K562 (cell line): Measurements from ENCODE around the gene TMEM59. TPM values are rescaled to one million over a fixed set of nuclear protein-coding genes. Genes with fewer than 3 reads are reported as not detected.

Experiments
- ATAC-seq: fragments of 200-7000 bp; cut with Tn5 transposase; 3 replicates; pipeline ENCODE4 v1.9.1; 2020; ENCODE audit warnings: moderate library complexity
- BruUV-seq: library from RNA; stranded (reverse); fragments of 400-500 nt; replicated peaks from 2 replicates; lab custom pipeline; 2021; lab: Mats Ljungman, UMichigan
- CTCF ChIA-PET: fragments of 300-600 bp; formaldehyde crosslinking; extraction: SDS; loops from one replicate; lab custom pipeline; 2021; ENCODE audit warnings: low intra/inter-chr PET ratio; lab: Yijun Ruan, JAX
- POLR2A ChIA-PET: fragments of 300-600, 350-650 bp; sonication (Branson Sonifier 250); formaldehyde crosslinking; extraction: SDS; loops from one replicate; lab custom pipeline; 2021; ENCODE audit warnings: antibody characterized with exemption, inconsistent platforms; lab: Yijun Ruan, JAX
- DNase-seq, 4 experiments: peaks; one replicate each; pipeline versions ENCODE4 v3.0.0 to v3.0.0-alpha.2; 2011 to 2018; ENCODE audit warnings: low spot score in 3 of 4, mixed read lengths in 3 of 4; ENCODE audit errors: extremely low read depth in 1 of 4
- FAIRE-seq: peaks from 2 replicates; lab custom pipeline; 2011; peaks lifted over from hg19 to GRCh38; lab: Jason Lieb, UNC
- H2AFZ ChIP-seq: 2 replicates; pipeline ENCODE4 v1.6.0; 2011; ENCODE audit warnings: low read depth, low read length, control low read depth, inconsistent platforms
- H3K27ac ChIP-seq: fragments of 200-600 bp; 3 replicates; pipeline ENCODE4 v1.8.0; 2011; ENCODE audit warnings: low read depth, mild to moderate bottlenecking, control low read depth, inconsistent platforms, low read length, moderate library complexity, mixed read lengths; ENCODE audit errors: extremely low read depth
- H3K27me3 ChIP-seq, 2 experiments: fragments of 300-600 bp in 1 of 2; 2 replicates in 1 of 2; 3 replicates in 1 of 2; pipeline versions ENCODE4 v1.6.0 to v1.8.0; 2011; ENCODE audit warnings: inconsistent platforms in 2 of 2, low read length in 2 of 2, mild to moderate bottlenecking in 1 of 2, mixed read lengths in 1 of 2, moderate library complexity in 1 of 2; ENCODE audit not compliant: control insufficient read depth in 2 of 2, insufficient read depth in 2 of 2
- H3K36me3 ChIP-seq: fragments of 300-600 bp; 3 replicates; pipeline ENCODE4 v1.8.0; 2011; ENCODE audit warnings: mild to moderate bottlenecking, low read length, inconsistent platforms; ENCODE audit not compliant: control insufficient read depth, insufficient read depth
- H3K4me1 ChIP-seq, 2 experiments: fragments of 200-600 bp in 1 of 2; replicated peaks in 1 of 2; 2 replicates in 1 of 2; 3 replicates in 1 of 2; pipeline versions ENCODE4 v1.5.1 to v1.8.0; 2011; ENCODE audit warnings: inconsistent platforms in 2 of 2, low read length in 2 of 2, mild to moderate bottlenecking in 1 of 2, mixed read lengths in 1 of 2, moderate library complexity in 1 of 2; ENCODE audit not compliant: control insufficient read depth in 2 of 2, insufficient read depth in 2 of 2
- H3K4me2 ChIP-seq: 2 replicates; pipeline ENCODE4 v1.6.1; 2011; ENCODE audit warnings: low read length, control low read depth, inconsistent platforms, mixed read lengths; ENCODE audit not compliant: insufficient read depth
- H3K4me3 ChIP-seq: fragments of 200-600 bp; sonication (generic), shearing (Covaris generic); 2 replicates; pipeline ENCODE4 v1.5.1; 2016; ENCODE audit warnings: control low read depth, inconsistent platforms
- H3K79me2 ChIP-seq: fragments of 200-600 bp; 3 replicates; pipeline ENCODE4 v1.8.0; 2011; ENCODE audit warnings: low read length, inconsistent platforms; ENCODE audit not compliant: control insufficient read depth, insufficient read depth
- H3K9ac ChIP-seq, 2 experiments: 2 replicates each; pipeline versions ENCODE4 v1.6.0 to v1.6.1; 2011; ENCODE audit warnings: low read depth in 2 of 2, low read length in 2 of 2, control low read depth in 1 of 2, inconsistent platforms in 1 of 2, mild to moderate bottlenecking in 1 of 2, mixed read lengths in 1 of 2; ENCODE audit not compliant: insufficient read depth in 1 of 2
- H3K9me1 ChIP-seq: one replicate; pipeline ENCODE4 v1.6.0; 2011; ENCODE audit warnings: inconsistent platforms, mild to moderate bottlenecking, low read length, moderate library complexity; ENCODE audit not compliant: control insufficient read depth, insufficient read depth
- H3K9me3 ChIP-seq: replicated peaks from 2 replicates; pipeline ENCODE4 v1.5.1; 2011; ENCODE audit warnings: low read depth, low read length, inconsistent platforms; ENCODE audit not compliant: control insufficient read depth, insufficient read depth
- H4K20me1 ChIP-seq: replicated peaks from 2 replicates; pipeline ENCODE4 v1.6.1; 2011; ENCODE audit warnings: low read length, inconsistent platforms, mixed read lengths; ENCODE audit not compliant: control insufficient read depth, insufficient read depth
- KDM1A ChIP-seq, 2 experiments: fragments of 450-650 bp; IDR thresholded peaks; 2 replicates each; pipeline ENCODE4 v1.6.1; 2016; ENCODE audit warnings: mild to moderate bottlenecking in 2 of 2
- MAZ ChIP-seq, 2 experiments: fragments of 450-650 bp in 1 of 2; sonication (generic) in 1 of 2; formaldehyde crosslinking; IDR thresholded peaks in 1 of 2; conservative IDR thresholded peaks in 1 of 2; 2 replicates each; pipeline versions ENCODE4 v1.4.0 to v1.5.0; 2020; ENCODE audit warnings: mild to moderate bottlenecking in 1 of 2, missing genetic modification reagents in 1 of 2
- TSC22D4 ChIP-seq: fragments of 450-650 bp; IDR thresholded peaks from 2 replicates; pipeline ENCODE4 v1.6.1; 2016; ENCODE audit warnings: missing genetic modification characterization, missing biosample characterization, control low read depth
- ZFP36 ChIP-seq: fragments of 150-350 bp; IDR thresholded peaks from 2 replicates; pipeline ENCODE4 v1.6.1; 2018; ENCODE audit warnings: low read length, low read depth; ENCODE audit not compliant: partially characterized antibody
- WGBS: fragments of 100-300 bp; shearing (Covaris generic); methylation state at CpG from one replicate; pipeline ENCODE4 v1.1.6; 2016; ENCODE audit warnings: low coverage, mixed read lengths; ENCODE audit not compliant: insufficient coverage; ENCODE audit errors: missing lambda C conversion rate; 5-methylcytosine and 5-hydroxymethylcytosine counted together
- in situ Hi-C: fragments of 300-500 bp; cut with MboI; formaldehyde crosslinking; loops from 4 replicates; pipeline ENCODE4 v1.15.0; 2018; ENCODE audit warnings: inconsistent platforms, mixed read lengths
- intact Hi-C: fragments of 100-400 bp; cut with micrococcal nuclease; formaldehyde crosslinking; loops from 2 replicates; pipeline ENCODE4 v1.14.2; 2022
- polyA plus RNA-seq, 8 experiments: library from polyadenylated mRNA; depleted of rRNA in 4 of 8; stranded (reverse) in 5 of 8; unstranded in 3 of 8; fragments of >200 nt; fragmentation: Nextera tagmentation in 2 of 8; fragmentation: Illumina TruSeq in 1 of 8; extraction: Ambion mirVana in 2 of 8; extraction: Trizol in 1 of 8; gene quantifications; 2 replicates each; pipeline versions ENCODE4 v1.2.1 to v1.2.3, GENCODE V29; 2011 to 2014; ENCODE audit warnings: inconsistent platforms in 1 of 8, missing spikeins in 1 of 8
- total RNA-seq, 7 experiments: library from RNA; depleted of rRNA in 6 of 7; stranded (reverse); fragments of >200 nt in 6 of 7; fragmentation: Illumina TruSeq in 2 of 7; extraction: Trizol in 2 of 7; gene quantifications; 2 replicates each; pipeline versions ENCODE4 v1.2.1 to v1.2.3, GENCODE V29; 2011 to 2021; ENCODE audit warnings: low replicate concordance in 1 of 7
- TF ChIP-seq, protein P1 (sequence below): fragments of 450-650 bp; IDR thresholded peaks from 2 replicates; pipeline ENCODE4 v1.6.1; 2016; ENCODE audit warnings: missing biosample characterization, missing genetic modification characterization

TMEM59 gene
- total and polyA plus RNA-seq, 9 of the 15 experiments (the other 6 are each of a cell fraction or from before 2014, with no cell fraction given), result 93.1 to 316 (median 151) TPM

DNA sequence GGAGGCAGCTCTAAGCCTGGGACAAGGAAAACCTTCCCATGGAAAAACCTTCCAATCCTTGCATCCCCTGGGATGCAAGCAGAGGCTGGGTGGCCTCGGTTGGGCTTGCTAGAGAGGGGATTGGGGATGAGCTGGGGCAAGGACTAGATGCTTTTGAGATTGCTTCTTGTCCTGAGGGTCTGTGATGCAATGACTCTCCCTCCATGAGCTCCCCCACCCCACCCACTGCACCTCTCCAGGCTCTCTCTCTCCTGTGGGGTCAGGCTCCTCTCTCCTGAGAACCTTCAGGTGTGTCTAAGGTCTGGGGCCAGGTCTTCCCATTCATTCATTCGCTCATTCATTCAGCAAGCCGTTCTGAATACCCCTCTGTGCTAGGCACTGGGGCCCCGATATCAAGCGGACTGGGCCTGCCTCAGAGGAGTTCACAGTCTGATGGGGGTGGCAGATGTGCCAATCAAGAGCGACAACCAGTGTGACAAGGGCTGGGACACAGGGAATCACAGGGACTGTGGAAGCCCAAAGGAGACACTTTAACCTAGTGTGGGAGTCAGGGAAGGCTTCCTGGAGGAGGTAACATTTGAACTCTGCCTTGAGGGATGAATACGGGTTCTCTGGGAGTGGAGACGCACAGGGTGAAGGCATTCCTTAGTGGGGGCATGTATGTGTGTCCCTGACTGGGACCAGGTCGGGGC, 41.5 kb downstream of the TMEM59 start:
- no peak for DNase-seq
- peaks cover 0 to 6% of the 10 kb centered on the region in 2 experiments; a peak in 2 of 5 replicates for H3K4me1 ChIP-seq
- no peak overlapping the region for H3K9ac ChIP-seq
- ChIA-PET CTCF (no interaction called here), POLR2A (no interaction called here)
- BruUV-seq, result no TSS peak
- intact Hi-C loops (no loop called here), in situ Hi-C loops (no loop called here)
- H4K20me1 ChIP-seq, result 0 out of 2 replicates have a peak, but pooled peaks cover 11% of the 10 kb centered on the region
- no peaks in the 10 kb centered on the region for H3K9me3 ChIP-seq
- FAIRE-seq, result no peak
- no peak overlapping the region for H3K4me2 ChIP-seq
- 2% methylated on average over 9 of the region's 9 CpGs for WGBS
- H3K27ac ChIP-seq, result no peak overlapping the region
- peaks cover 54 to 86% of the 10 kb centered on the region in 2 experiments for H3K27me3 ChIP-seq
- TF ChIP-seq KDM1A (IDR thresholded peaks at IDR 0.05) (0 out of 4 replicates have a peak, but pooled peaks of 1 of the 2 experiments have one; percentile 12), MAZ (CRISPR knock-in tag; conservative IDR thresholded peaks at IDR 0.05 in 1 of 2, IDR thresholded peaks at IDR 0.05 in 1 of 2) (no peak), ZFP36 (peak; percentile 94), TSC22D4 (no peak)
- TF ChIP-seq, protein P1, sequence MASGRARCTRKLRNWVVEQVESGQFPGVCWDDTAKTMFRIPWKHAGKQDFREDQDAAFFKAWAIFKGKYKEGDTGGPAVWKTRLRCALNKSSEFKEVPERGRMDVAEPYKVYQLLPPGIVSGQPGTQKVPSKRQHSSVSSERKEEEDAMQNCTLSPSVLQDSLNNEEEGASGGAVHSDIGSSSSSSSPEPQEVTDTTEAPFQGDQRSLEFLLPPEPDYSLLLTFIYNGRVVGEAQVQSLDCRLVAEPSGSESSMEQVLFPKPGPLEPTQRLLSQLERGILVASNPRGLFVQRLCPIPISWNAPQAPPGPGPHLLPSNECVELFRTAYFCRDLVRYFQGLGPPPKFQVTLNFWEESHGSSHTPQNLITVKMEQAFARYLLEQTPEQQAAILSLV (tag), result no peak
- no peaks in the 10 kb centered on the region for H3K79me2 ChIP-seq
- H3K4me3 ChIP-seq, result no peak overlapping the region
- no peak for ATAC-seq
- H3K9me1 ChIP-seq, result no peaks in the 10 kb centered on the region
- H3K36me3 ChIP-seq, result no peaks in the 10 kb centered on the region
- no peak overlapping the region for H2AFZ ChIP-seq
